HepG2 (cell line): ENCODE measurements around the gene VPS37D. TPM values are rescaled to one million over a fixed set of nuclear protein-coding genes. Genes with fewer than 3 reads are reported as not detected.

ENCODE experiments used
- EEA1 ChIP-seq: sonication (generic); formaldehyde crosslinking; IDR thresholded peaks from 2 replicates; pipeline ENCODE4 v1.5.1; 2020; ENCODE audit warnings: mild to moderate bottlenecking, missing genetic modification reagents, borderline replicate concordance
- PHF20 ChIP-seq: sonication (generic); formaldehyde crosslinking; IDR thresholded peaks from 2 replicates; pipeline ENCODE4 v1.5.0; 2020; ENCODE audit warnings: mild to moderate bottlenecking, missing genetic modification reagents
- PHF5A ChIP-seq: IDR thresholded peaks from one replicate; pipeline ENCODE4 v1.6.1; 2018; ENCODE audit warnings: low read depth, missing genetic modification reagents; ENCODE audit not compliant: unreplicated experiment
- RBM39 ChIP-seq: fragments of 200-400 bp; formaldehyde crosslinking; IDR thresholded peaks from one replicate; pipeline ENCODE4 v1.6.1; 2018; ENCODE audit warnings: antibody characterized with exemption, mild to moderate bottlenecking, low read depth, low read length; ENCODE audit not compliant: poor library complexity, severe bottlenecking
- RNF2 ChIP-seq: fragments of 450-650 bp; conservative IDR thresholded peaks from 2 replicates; pipeline ENCODE4 v1.6.1; 2016; ENCODE audit warnings: low read depth
- ZBTB4 ChIP-seq: sonication (generic); formaldehyde crosslinking; IDR thresholded peaks from 2 replicates; pipeline ENCODE4 v1.4.0; 2020; ENCODE audit warnings: missing genetic modification reagents, mild to moderate bottlenecking, borderline replicate concordance
- ZNF430 ChIP-seq: sonication (generic); formaldehyde crosslinking; IDR thresholded peaks from 2 replicates; pipeline ENCODE4 v1.9.0; 2021; ENCODE audit warnings: mild to moderate bottlenecking, missing genetic modification reagents
- ZNF609 ChIP-seq: sonication (generic); formaldehyde crosslinking; IDR thresholded peaks from 2 replicates; pipeline ENCODE4 v1.4.0; 2020; ENCODE audit warnings: mild to moderate bottlenecking, missing genetic modification reagents, borderline replicate concordance
- ZNF646 ChIP-seq: sonication (generic); formaldehyde crosslinking; IDR thresholded peaks from 2 replicates; pipeline ENCODE4 v1.9.0; 2021; ENCODE audit warnings: mild to moderate bottlenecking, missing genetic modification reagents
- ZNF784 ChIP-seq: sonication (generic); formaldehyde crosslinking; IDR thresholded peaks from 2 replicates; pipeline ENCODE4 v1.5.1; 2020; ENCODE audit warnings: missing genetic modification reagents, mild to moderate bottlenecking, borderline replicate concordance
- polyA plus RNA-seq, 8 experiments: library from polyadenylated mRNA; depleted of rRNA in 3 of 8; stranded (reverse) in 7 of 8; unstranded in 1 of 8; fragments of >200 nt; fragmentation: Illumina TruSeq in 4 of 8; extraction: Trizol in 4 of 8; gene quantifications; 2 replicates each; pipeline versions ENCODE4 v1.2.1 to v1.2.3, GENCODE V29; 2011 to 2016; ENCODE audit warnings: low read depth in 4 of 8, missing spikeins in 1 of 8, mixed read lengths in 1 of 8; ENCODE audit not compliant: insufficient read depth in 1 of 8
- total RNA-seq, 5 experiments: library from RNA; depleted of rRNA; stranded (reverse); fragments of >200 nt; fragmentation: Illumina TruSeq; extraction: Trizol; gene quantifications; 2 replicates each; pipeline ENCODE4 v1.2.3, GENCODE V29; 2016; ENCODE audit warnings: low read depth in 1 of 5

Gene VPS37D
- total and polyA plus RNA-seq, 2 of the 13 experiments (the other 11 are each of a cell fraction or from before 2014, with no cell fraction given): 3.8 to 6.3 TPM

- no peak for TF ChIP-seq ZNF784 (CRISPR knock-in tag)
- peak; percentile 84 for TF ChIP-seq RBM39
- no peak for TF ChIP-seq ZNF609
- TF ChIP-seq ZNF430 (CRISPR knock-in tag): peak; percentile 50; the same call in 1 of the 2 replicates
- TF ChIP-seq PHF5A: no peak
- TF ChIP-seq PHF20 (CRISPR knock-in tag): peak; percentile 89
- no peak; the same call in 1 of the 2 replicates for TF ChIP-seq ZBTB4
- no peak for TF ChIP-seq ZNF646 (CRISPR knock-in tag)
- TF ChIP-seq RNF2: peak; percentile 40; the same call in 1 of the 2 replicates
- TF ChIP-seq EEA1 (CRISPR knock-in tag): no peak
Measured at GRCh38 chr7:73683056-73683787, 15.6 kb downstream of the VPS37D start, which contains the start of the genes BUD23 and DNAJC30 (continued).
